Activated T-cell treated with anti-CD3 and anti-CD28 coated beads, Interleukin-2, amount 50 U/mL, for 1 hour (primary cell): ENCODE measurements around the gene KLF13.
A peak's percentile ranks its signal among the peaks of the same experiment; 100 is the strongest.

Source experiments
- DNase-seq: peaks from one replicate; pipeline ENCODE4 v3.0.0-alpha.2; 2020

KLF13 gene

GRCh38 chr15:31300981-31301672 is 25.5 kb upstream of the KLF13 start:
- peak; percentile 5 for DNase-seq

- DNase-seq = no peak
These were observed 25.0 kb upstream of the KLF13 start for GRCh38 chr15:31301673-31301990.

GRCh38 chr15:31302029-31302657 is 24.5 kb upstream of the KLF13 start:
- DNase-seq = peak; percentile 12

- no peak for DNase-seq
These were observed 23.6 kb upstream of the KLF13 start for GRCh38 chr15:31302778-31303725.

GRCh38 chr15:31303726-31304648 is 22.6 kb upstream of the KLF13 start:
- DNase-seq = no peak

GRCh38 chr15:31304751-31305365 is 21.8 kb upstream of the KLF13 start:
- DNase-seq = no peak

GRCh38 chr15:31305375-31305774 is 21.3 kb upstream of the KLF13 start:
- no peak for DNase-seq

GRCh38 chr15:31305796-31306425 is 20.7 kb upstream of the KLF13 start:
- DNase-seq = no peak

- DNase-seq = no peak
These were observed 20.0 kb upstream of the KLF13 start for GRCh38 chr15:31306426-31307269.

GRCh38 chr15:31307270-31308184 is 19.1 kb upstream of the KLF13 start:
- no peak for DNase-seq

- no peak for DNase-seq
These were observed 18.4 kb upstream of the KLF13 start for GRCh38 chr15:31308185-31308639.

GRCh38 chr15:31309893-31310606 is 16.6 kb upstream of the KLF13 start:
- DNase-seq = no peak

- DNase-seq = no peak
These were observed 14.7 kb upstream of the KLF13 start for GRCh38 chr15:31311735-31312619.

GRCh38 chr15:31313223-31313622 is 13.4 kb upstream of the KLF13 start:
- DNase-seq = no peak

- DNase-seq = no peak
These were observed 12.3 kb upstream of the KLF13 start for GRCh38 chr15:31314380-31314779.

GRCh38 chr15:31316135-31316795 is 10.4 kb upstream of the KLF13 start:
- DNase-seq = no peak

GRCh38 chr15:31317017-31317416 is 9.6 kb upstream of the KLF13 start:
- no peak for DNase-seq
